ENCODE data around the gene ARIH1.

GRCh38 chr15:72560458-72560857, 86.3 kb downstream of the ARIH1 start:
- TF ChIP-seq BHLHE40 (IDR thresholded peaks at IDR 0.05; ENCODE audit: borderline replicate concordance) (no peak), FOXM1 (IDR thresholded peaks at IDR 0.05; ENCODE audit: borderline replicate concordance) (no peak)
